ENCODE data around the gene ISYNA1. TPM values are rescaled to one million over a fixed set of nuclear protein-coding genes. Genes with fewer than 3 reads are reported as not detected.

Gene ISYNA1
- total and polyA plus RNA-seq, 2 of the 13 experiments (the other 11 are each of a cell fraction or from before 2014, with no cell fraction given), result 29.6 to 48.5 TPM

DNA sequence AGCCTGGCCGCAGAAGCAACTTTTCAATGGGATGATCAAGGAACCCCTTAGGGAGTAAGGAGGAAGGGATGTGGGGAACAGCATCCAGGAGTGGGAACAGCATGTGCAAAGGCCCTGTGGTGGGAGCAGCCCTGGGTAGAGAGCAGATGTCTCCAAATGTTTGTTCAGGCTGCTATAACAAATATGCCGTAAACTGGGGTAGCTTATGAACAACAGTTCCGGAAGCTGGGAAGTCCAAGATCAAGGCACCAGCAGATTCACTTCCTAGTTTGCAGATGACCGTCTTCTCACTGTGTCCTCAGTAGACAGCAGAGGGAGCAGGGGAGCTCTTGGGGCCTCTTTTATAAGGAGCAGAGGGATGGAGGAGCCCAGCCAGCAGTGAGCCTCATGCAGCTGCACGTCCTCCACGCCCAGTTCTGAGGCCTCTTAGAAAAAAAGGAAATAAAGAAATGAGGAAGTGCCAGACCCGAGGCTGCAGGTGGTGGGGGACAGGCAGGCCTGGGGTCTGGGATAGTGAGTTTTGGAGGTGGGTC, 36.3 kb downstream of the ISYNA1 start (continued):
- TF ChIP-seq, protein P1, sequence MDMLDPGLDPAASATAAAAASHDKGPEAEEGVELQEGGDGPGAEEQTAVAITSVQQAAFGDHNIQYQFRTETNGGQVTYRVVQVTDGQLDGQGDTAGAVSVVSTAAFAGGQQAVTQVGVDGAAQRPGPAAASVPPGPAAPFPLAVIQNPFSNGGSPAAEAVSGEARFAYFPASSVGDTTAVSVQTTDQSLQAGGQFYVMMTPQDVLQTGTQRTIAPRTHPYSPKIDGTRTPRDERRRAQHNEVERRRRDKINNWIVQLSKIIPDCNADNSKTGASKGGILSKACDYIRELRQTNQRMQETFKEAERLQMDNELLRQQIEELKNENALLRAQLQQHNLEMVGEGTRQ (IDR thresholded peaks at IDR 0.05; ENCODE audit: low read depth, low read length), result no peak
- TF ChIP-seq, protein P1 (CRISPR knock-in tag; IDR thresholded peaks at IDR 0.05; ENCODE audit: borderline replicate concordance), result no peak
- TF ChIP-seq ZNF850 (CRISPR knock-in tag; conservative IDR thresholded peaks at IDR 0.05) (no peak), ZSCAN31 (CRISPR knock-in tag; IDR thresholded peaks at IDR 0.05; ENCODE audit: low read depth) (no peak), ZNF558 (CRISPR knock-in tag; IDR thresholded peaks at IDR 0.05; ENCODE audit: borderline replicate concordance) (no peak), ZNF570 (CRISPR knock-in tag; IDR thresholded peaks at IDR 0.05; ENCODE audit: borderline replicate concordance) (no peak), GZF1 (CRISPR knock-in tag; IDR thresholded peaks at IDR 0.05) (no peak), ZNF780A (CRISPR knock-in tag; IDR thresholded peaks at IDR 0.05) (no peak), ZFP36L2 (CRISPR knock-in tag; IDR thresholded peaks at IDR 0.05) (no peak), ZZZ3 (CRISPR knock-in tag; IDR thresholded peaks at IDR 0.05; ENCODE audit: borderline replicate concordance) (no peak), RARG (CRISPR knock-in tag; IDR thresholded peaks at IDR 0.05; ENCODE audit: low read depth) (no peak), KAT2B (IDR thresholded peaks at IDR 0.05; ENCODE audit: borderline replicate concordance, low read depth, low read length) (no peak)
- TF ChIP-seq, protein P2, sequence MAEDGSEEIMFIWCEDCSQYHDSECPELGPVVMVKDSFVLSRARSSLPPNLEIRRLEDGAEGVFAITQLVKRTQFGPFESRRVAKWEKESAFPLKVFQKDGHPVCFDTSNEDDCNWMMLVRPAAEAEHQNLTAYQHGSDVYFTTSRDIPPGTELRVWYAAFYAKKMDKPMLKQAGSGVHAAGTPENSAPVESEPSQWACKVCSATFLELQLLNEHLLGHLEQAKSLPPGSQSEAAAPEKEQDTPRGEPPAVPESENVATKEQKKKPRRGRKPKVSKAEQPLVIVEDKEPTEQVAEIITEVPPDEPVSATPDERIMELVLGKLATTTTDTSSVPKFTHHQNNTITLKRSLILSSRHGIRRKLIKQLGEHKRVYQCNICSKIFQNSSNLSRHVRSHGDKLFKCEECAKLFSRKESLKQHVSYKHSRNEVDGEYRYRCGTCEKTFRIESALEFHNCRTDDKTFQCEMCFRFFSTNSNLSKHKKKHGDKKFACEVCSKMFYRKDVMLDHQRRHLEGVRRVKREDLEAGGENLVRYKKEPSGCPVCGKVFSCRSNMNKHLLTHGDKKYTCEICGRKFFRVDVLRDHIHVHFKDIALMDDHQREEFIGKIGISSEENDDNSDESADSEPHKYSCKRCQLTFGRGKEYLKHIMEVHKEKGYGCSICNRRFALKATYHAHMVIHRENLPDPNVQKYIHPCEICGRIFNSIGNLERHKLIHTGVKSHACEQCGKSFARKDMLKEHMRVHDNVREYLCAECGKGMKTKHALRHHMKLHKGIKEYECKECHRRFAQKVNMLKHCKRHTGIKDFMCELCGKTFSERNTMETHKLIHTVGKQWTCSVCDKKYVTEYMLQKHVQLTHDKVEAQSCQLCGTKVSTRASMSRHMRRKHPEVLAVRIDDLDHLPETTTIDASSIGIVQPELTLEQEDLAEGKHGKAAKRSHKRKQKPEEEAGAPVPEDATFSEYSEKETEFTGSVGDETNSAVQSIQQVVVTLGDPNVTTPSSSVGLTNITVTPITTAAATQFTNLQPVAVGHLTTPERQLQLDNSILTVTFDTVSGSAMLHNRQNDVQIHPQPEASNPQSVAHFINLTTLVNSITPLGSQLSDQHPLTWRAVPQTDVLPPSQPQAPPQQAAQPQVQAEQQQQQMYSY (CRISPR knock-in tag; IDR thresholded peaks at IDR 0.05), result no peak
- TF ChIP-seq, protein P3, sequence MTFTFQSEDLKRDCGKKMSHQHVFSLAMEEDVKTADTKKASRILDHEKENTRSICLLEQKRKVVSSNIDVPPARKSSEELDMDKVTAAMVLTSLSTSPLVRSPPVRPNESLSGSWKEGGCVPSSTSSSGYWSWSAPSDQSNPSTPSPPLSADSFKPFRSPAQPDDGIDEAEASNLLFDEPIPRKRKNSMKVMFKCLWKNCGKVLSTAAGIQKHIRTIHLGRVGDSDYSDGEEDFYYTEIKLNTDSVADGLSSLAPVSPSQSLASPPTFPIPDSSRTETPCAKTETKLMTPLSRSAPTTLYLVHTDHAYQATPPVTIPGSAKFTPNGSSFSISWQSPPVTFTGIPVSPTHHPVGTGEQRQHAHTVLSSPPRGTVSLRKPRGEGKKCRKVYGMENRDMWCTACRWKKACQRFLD (CRISPR knock-in tag; IDR thresholded peaks at IDR 0.05; ENCODE audit: borderline replicate concordance), result no peak
- TF ChIP-seq, protein P4, sequence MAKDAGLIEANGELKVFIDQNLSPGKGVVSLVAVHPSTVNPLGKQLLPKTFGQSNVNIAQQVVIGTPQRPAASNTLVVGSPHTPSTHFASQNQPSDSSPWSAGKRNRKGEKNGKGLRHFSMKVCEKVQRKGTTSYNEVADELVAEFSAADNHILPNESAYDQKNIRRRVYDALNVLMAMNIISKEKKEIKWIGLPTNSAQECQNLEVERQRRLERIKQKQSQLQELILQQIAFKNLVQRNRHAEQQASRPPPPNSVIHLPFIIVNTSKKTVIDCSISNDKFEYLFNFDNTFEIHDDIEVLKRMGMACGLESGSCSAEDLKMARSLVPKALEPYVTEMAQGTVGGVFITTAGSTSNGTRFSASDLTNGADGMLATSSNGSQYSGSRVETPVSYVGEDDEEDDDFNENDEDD (CRISPR knock-in tag; IDR thresholded peaks at IDR 0.05; ENCODE audit: borderline replicate concordance), result no peak
- TF ChIP-seq, protein P5, sequence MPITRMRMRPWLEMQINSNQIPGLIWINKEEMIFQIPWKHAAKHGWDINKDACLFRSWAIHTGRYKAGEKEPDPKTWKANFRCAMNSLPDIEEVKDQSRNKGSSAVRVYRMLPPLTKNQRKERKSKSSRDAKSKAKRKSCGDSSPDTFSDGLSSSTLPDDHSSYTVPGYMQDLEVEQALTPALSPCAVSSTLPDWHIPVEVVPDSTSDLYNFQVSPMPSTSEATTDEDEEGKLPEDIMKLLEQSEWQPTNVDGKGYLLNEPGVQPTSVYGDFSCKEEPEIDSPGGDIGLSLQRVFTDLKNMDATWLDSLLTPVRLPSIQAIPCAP (CRISPR knock-in tag; IDR thresholded peaks at IDR 0.05; ENCODE audit: low read depth), result no peak
- TF ChIP-seq, protein P6, sequence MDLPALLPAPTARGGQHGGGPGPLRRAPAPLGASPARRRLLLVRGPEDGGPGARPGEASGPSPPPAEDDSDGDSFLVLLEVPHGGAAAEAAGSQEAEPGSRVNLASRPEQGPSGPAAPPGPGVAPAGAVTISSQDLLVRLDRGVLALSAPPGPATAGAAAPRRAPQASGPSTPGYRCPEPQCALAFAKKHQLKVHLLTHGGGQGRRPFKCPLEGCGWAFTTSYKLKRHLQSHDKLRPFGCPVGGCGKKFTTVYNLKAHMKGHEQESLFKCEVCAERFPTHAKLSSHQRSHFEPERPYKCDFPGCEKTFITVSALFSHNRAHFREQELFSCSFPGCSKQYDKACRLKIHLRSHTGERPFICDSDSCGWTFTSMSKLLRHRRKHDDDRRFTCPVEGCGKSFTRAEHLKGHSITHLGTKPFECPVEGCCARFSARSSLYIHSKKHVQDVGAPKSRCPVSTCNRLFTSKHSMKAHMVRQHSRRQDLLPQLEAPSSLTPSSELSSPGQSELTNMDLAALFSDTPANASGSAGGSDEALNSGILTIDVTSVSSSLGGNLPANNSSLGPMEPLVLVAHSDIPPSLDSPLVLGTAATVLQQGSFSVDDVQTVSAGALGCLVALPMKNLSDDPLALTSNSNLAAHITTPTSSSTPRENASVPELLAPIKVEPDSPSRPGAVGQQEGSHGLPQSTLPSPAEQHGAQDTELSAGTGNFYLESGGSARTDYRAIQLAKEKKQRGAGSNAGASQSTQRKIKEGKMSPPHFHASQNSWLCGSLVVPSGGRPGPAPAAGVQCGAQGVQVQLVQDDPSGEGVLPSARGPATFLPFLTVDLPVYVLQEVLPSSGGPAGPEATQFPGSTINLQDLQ (CRISPR knock-in tag; IDR thresholded peaks at IDR 0.05), result no peak
